Vagina (tissue), 2 donors: Measurements from ENCODE around the gene PARP6. TPM values are rescaled to one million over a fixed set of nuclear protein-coding genes. Genes with fewer than 3 reads are reported as not detected.

Experiments
- DNase-seq, 2 donors: peaks; one replicate each; pipeline ENCODE4 v3.0.0-alpha.2; 2017; ENCODE audit errors: extremely low spot score in 2 of 2
- H3K27ac ChIP-seq: fragments of 200-600 bp; sonication (generic); one replicate; pipeline ENCODE4 v1.5.1; 2019
- H3K27me3 ChIP-seq: fragments of 200-600 bp; sonication (generic); one replicate; pipeline ENCODE4 v1.5.1; 2019
- H3K36me3 ChIP-seq, 2 donors: fragments of 200-600 bp; sonication (generic); one replicate each; pipeline ENCODE4 v1.5.1; 2017 to 2019
- H3K4me1 ChIP-seq: fragments of 200-600 bp; sonication (generic); one replicate; pipeline ENCODE4 v1.5.1; 2019
- H3K4me3 ChIP-seq, 2 donors: fragments of 200-600 bp; sonication (generic); 1 replicate in 1 of 2; 2 replicates in 1 of 2; pipeline ENCODE4 v1.5.1; 2016 to 2019
- H3K9me3 ChIP-seq: fragments of 200-600 bp; sonication (generic); one replicate; pipeline ENCODE4 v1.5.1; 2019
- CTCF ChIP-seq, 3 experiments: fragments of 450-650 bp in 2 of 3; fragments of 200-600 bp in 1 of 3; sonication (generic) in 1 of 3; IDR thresholded peaks; one replicate each; pipeline ENCODE4 v1.5.1; 2017 to 2019; ENCODE audit warnings: antibody characterized with exemption in 3 of 3, mild to moderate bottlenecking in 2 of 3, moderate library complexity in 2 of 3
- POLR2A ChIP-seq, 2 donors: fragments of 450-650 bp; IDR thresholded peaks; one replicate each; pipeline ENCODE4 v1.6.1; 2017; ENCODE audit warnings: antibody characterized with exemption in 2 of 2, mild to moderate bottlenecking in 2 of 2, moderate library complexity in 2 of 2
- POLR2AphosphoS5 ChIP-seq, 2 donors: sonication (generic); formaldehyde crosslinking; IDR thresholded peaks; one replicate each; pipeline ENCODE4 v1.9.0; 2017; ENCODE audit warnings: antibody characterized with exemption in 2 of 2, mild to moderate bottlenecking in 2 of 2, low read depth in 1 of 2; ENCODE audit not compliant: insufficient read depth in 1 of 2
- intact Hi-C: fragments of 100-400 bp; cut with DNase I; formaldehyde crosslinking; loops from one replicate; pipeline ENCODE4 v1.15.1; 2023
- total RNA-seq: library from RNA; depleted of rRNA; stranded (reverse); fragments of >200 nt; gene quantifications from one replicate; pipeline ENCODE4 v1.2.3, GENCODE V29; 2016

Gene PARP6
- total RNA-seq, 1 donor from 2014 or later = 62.6 TPM

- H3K36me3 ChIP-seq = peaks cover 5 to 80% of the 10 kb centered on the region in 2 donors
- H3K27ac ChIP-seq = peak overlapping the region; percentile 36
- no peaks in the 10 kb centered on the region for H3K27me3 ChIP-seq
- H3K4me1 ChIP-seq = peaks cover 18% of the 10 kb centered on the region
- H3K4me3 ChIP-seq = no peak overlapping the region
- DNase-seq = no peak
- intact Hi-C loops = loop anchor here (10.0 kb wide), 1 partner anchor 72 kb away; the partner anchor contains the start of gene PARP6
- H3K9me3 ChIP-seq = no peaks in the 10 kb centered on the region
- TF ChIP-seq POLR2A (IDR thresholded peaks at IDR 0.05) (no peak), CTCF (IDR thresholded peaks at IDR 0.05) (no peak), POLR2AphosphoS5 (IDR thresholded peaks at IDR 0.05; ENCODE audit: insufficient read depth in 1 of 2, low read depth in 1 of 2) (no peak)
Observed at GRCh38 chr15:72202302-72202701, 70.1 kb downstream of the PARP6 start.

- Histone ChIP-seq H3K27ac (no peak overlapping the region), H3K27me3 (no peaks in the 10 kb centered on the region), H3K4me1 (peaks cover 26% of the 10 kb centered on the region), H3K9me3 (no peaks in the 10 kb centered on the region), H3K4me3 (no peak overlapping the region), H3K36me3 (peaks cover under 1 to 71% of the 10 kb centered on the region in 2 donors)
- DNase-seq = no peak
- no peak for TF ChIP-seq CTCF (IDR thresholded peaks at IDR 0.05)
- TF ChIP-seq POLR2AphosphoS5 (IDR thresholded peaks at IDR 0.05; ENCODE audit: insufficient read depth in 1 of 2, low read depth in 1 of 2) = no peak
- TF ChIP-seq POLR2A (IDR thresholded peaks at IDR 0.05) = no peak
- intact Hi-C loops = loop anchor here (10.0 kb wide), 1 partner anchor 73 kb away; the partner anchor contains the start of gene PARP6
Observed at GRCh38 chr15:72201391-72201921, 70.9 kb downstream of the PARP6 start.

- Histone ChIP-seq H3K4me3 (no peak overlapping the region), H3K36me3 (peaks cover 0 to 63% of the 10 kb centered on the region in 2 donors), H3K27ac (no peak overlapping the region), H3K27me3 (no peaks in the 10 kb centered on the region), H3K9me3 (no peaks in the 10 kb centered on the region), H3K4me1 (peaks cover 26% of the 10 kb centered on the region)
- TF ChIP-seq POLR2A (IDR thresholded peaks at IDR 0.05) = no peak
- no peak for TF ChIP-seq POLR2AphosphoS5 (IDR thresholded peaks at IDR 0.05; ENCODE audit: insufficient read depth in 1 of 2, low read depth in 1 of 2)
- no peak for TF ChIP-seq CTCF (IDR thresholded peaks at IDR 0.05)
- DNase-seq = no peak
- intact Hi-C loops = loop anchor here (10.0 kb wide), 1 partner anchor 74 kb away; the partner anchor contains the start of gene PARP6
Observed at GRCh38 chr15:72200395-72201237, 71.7 kb downstream of the PARP6 start.

DNA sequence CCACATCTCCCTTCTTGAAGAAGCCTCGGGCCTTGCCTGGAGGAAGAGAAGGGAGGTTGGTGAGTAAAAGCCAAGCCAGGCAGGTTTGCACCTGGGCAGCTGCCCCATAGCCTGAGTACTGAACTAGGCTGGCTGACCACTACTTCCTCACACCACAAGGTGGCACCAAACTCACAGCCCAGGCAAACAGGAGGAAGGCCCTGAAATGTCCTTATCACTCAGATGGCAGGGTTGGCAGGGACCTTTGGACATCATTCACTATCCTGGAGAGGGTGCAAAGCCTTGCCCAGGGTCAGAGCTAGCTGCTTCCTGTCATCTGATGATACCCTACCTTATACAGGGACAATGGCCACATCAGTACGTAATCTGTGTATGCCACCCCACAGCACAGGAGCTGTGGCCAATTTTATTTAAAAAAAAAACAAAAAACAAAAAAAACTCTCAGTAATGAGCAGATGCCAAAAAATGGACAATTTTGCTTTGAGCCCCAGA lies 72.6 kb downstream of the PARP6 start:
- intact Hi-C loops = loop anchor here (10.0 kb wide), 1 partner anchor 75 kb away; the partner anchor contains the start of gene PARP6
- peak; percentile 77 to 88 (median 85) for TF ChIP-seq CTCF (IDR thresholded peaks at IDR 0.05)
- no peak for TF ChIP-seq POLR2AphosphoS5 (IDR thresholded peaks at IDR 0.05; ENCODE audit: insufficient read depth in 1 of 2, low read depth in 1 of 2)
- TF ChIP-seq POLR2A (IDR thresholded peaks at IDR 0.05) = no peak
- no peak for DNase-seq
- Histone ChIP-seq H3K4me3 (no peak overlapping the region), H3K27me3 (no peaks in the 10 kb centered on the region), H3K27ac (no peak overlapping the region), H3K9me3 (no peaks in the 10 kb centered on the region), H3K4me1 (peaks cover 26% of the 10 kb centered on the region), H3K36me3 (peaks cover 0 to 54% of the 10 kb centered on the region in 2 donors)
